ENCODE results near the gene PHLDB2. TPM values are rescaled to one million over a fixed set of nuclear protein-coding genes. Genes with fewer than 3 reads are reported as not detected.

PHLDB2 gene
- polyA plus RNA-seq, 1 donor (not counting 4 experiments of a cell fraction or from before 2014, with no cell fraction given), result 150 TPM

DNA sequence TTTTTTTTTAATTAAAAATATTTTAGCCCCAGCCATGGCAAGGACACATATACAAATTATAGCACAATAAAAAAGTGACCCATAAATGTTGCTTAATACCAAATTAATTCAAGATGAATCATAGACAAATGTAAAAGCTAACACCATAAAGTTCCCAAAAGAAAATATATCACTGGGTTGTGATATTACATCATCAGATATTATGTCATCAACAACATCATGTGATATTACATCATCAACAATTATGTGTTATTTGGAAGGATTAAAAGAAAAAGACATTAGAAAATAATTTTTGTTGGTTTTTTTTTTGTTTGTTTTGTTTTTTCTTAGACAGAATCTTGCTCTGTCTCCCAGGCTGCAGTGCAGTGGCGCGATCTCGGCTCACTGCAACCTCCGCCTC lies 85.3 kb downstream of the PHLDB2 start:
- Histone ChIP-seq H2AFZ (ENCODE audit: control insufficient read depth, low read length) (no peak overlapping the region), H3K27me3 (ENCODE audit: control insufficient read depth, extremely low read depth, insufficient read depth, low read length) (no peaks in the 10 kb centered on the region), H4K20me1 (ENCODE audit: control insufficient read depth, extremely low read depth, insufficient read depth, low read length) (no peaks in the 10 kb centered on the region), H3K4me1 (ENCODE audit: control insufficient read depth, extremely low read depth, insufficient read depth, low read length) (peaks cover 14% of the 10 kb centered on the region), H3K4me2 (ENCODE audit: control insufficient read depth, extremely low read depth, insufficient read depth, low read depth, low read length) (no peak overlapping the region), H3K9me3 (ENCODE audit: control insufficient read depth, low read depth, low read length) (no peaks in the 10 kb centered on the region), H3K9ac (ENCODE audit: control insufficient read depth, extremely low read depth, insufficient read depth, low read length) (no peak overlapping the region), H3K79me2 (ENCODE audit: control insufficient read depth, insufficient read depth, low read length) (no peaks in the 10 kb centered on the region), H3K4me3 (ENCODE audit: control insufficient read depth in 2 of 3, extremely low read depth in 1 of 3, insufficient read depth in 2 of 3, low read depth in 1 of 3, low read length in 3 of 3) (no peak overlapping the region), H3K27ac (ENCODE audit: control insufficient read depth, insufficient read depth, low read length) (peak overlapping the region; percentile 65), H3K9me1 (ENCODE audit: control insufficient read depth, extremely low read depth, insufficient read depth, low read length) (no peaks in the 10 kb centered on the region), H3K36me3 (ENCODE audit: control insufficient read depth in 2 of 2, extremely low read depth in 1 of 2, insufficient read depth in 2 of 2, low read length in 2 of 2) (peaks cover 25 to 34% of the 10 kb centered on the region in 2 experiments)
- no peak for TF ChIP-seq EZH2 (IDR thresholded peaks at IDR 0.05; ENCODE audit: low read length)
- TF ChIP-seq, protein P1, sequence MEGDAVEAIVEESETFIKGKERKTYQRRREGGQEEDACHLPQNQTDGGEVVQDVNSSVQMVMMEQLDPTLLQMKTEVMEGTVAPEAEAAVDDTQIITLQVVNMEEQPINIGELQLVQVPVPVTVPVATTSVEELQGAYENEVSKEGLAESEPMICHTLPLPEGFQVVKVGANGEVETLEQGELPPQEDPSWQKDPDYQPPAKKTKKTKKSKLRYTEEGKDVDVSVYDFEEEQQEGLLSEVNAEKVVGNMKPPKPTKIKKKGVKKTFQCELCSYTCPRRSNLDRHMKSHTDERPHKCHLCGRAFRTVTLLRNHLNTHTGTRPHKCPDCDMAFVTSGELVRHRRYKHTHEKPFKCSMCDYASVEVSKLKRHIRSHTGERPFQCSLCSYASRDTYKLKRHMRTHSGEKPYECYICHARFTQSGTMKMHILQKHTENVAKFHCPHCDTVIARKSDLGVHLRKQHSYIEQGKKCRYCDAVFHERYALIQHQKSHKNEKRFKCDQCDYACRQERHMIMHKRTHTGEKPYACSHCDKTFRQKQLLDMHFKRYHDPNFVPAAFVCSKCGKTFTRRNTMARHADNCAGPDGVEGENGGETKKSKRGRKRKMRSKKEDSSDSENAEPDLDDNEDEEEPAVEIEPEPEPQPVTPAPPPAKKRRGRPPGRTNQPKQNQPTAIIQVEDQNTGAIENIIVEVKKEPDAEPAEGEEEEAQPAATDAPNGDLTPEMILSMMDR (optimal IDR thresholded peaks at IDR 0.05 in 1 of 3, IDR thresholded peaks at IDR 0.05 in 1 of 3, conservative IDR thresholded peaks at IDR 0.05 in 1 of 3; ENCODE audit: extremely low read depth in 1 of 3, insufficient read depth in 2 of 3, low read length in 3 of 3), result no peak
- dilution Hi-C loops (cut with MboI; ENCODE audit: extremely low pct_ligation_motif_present, low sequenced_read_pairs), result no loop called here
- no peak for FAIRE-seq
- DNase-seq (ENCODE audit: low read depth, low spot score), result no peak

DNA sequence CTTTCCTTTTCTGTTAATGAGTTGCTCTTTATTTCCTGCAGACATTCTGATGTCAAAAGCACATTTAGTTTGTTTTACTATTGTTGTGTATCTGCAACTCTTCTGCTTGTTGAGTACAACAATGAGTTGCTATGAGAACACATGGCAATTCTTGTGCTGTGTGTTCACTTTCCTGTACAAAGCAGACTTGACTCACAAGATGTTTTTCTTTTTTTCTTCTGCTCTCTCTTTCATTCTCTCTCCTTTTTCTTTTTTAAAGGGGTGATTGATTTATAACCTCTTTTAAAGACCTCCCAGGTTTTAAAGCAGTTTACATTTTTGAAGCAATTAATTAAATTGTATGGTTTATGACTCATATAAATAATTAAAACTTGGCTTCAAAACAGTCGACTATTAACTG lies 88.2 kb downstream of the PHLDB2 start:
- no peak for DNase-seq (ENCODE audit: low read depth, low spot score)
- Histone ChIP-seq H3K79me2 (ENCODE audit: control insufficient read depth, insufficient read depth, low read length) (no peaks in the 10 kb centered on the region), H3K4me3 (ENCODE audit: control insufficient read depth in 2 of 3, extremely low read depth in 1 of 3, insufficient read depth in 2 of 3, low read depth in 1 of 3, low read length in 3 of 3) (no peak overlapping the region), H3K27ac (ENCODE audit: control insufficient read depth, insufficient read depth, low read length) (no peak overlapping the region), H3K36me3 (ENCODE audit: control insufficient read depth in 2 of 2, extremely low read depth in 1 of 2, insufficient read depth in 2 of 2, low read length in 2 of 2) (peaks cover 16 to 22% of the 10 kb centered on the region in 2 experiments), H3K4me1 (ENCODE audit: control insufficient read depth, extremely low read depth, insufficient read depth, low read length) (peaks cover 14% of the 10 kb centered on the region), H3K9me1 (ENCODE audit: control insufficient read depth, extremely low read depth, insufficient read depth, low read length) (no peaks in the 10 kb centered on the region), H3K27me3 (ENCODE audit: control insufficient read depth, extremely low read depth, insufficient read depth, low read length) (no peaks in the 10 kb centered on the region), H2AFZ (ENCODE audit: control insufficient read depth, low read length) (no peak overlapping the region), H3K9ac (ENCODE audit: control insufficient read depth, extremely low read depth, insufficient read depth, low read length) (no peak overlapping the region), H4K20me1 (ENCODE audit: control insufficient read depth, extremely low read depth, insufficient read depth, low read length) (no peaks in the 10 kb centered on the region), H3K4me2 (ENCODE audit: control insufficient read depth, extremely low read depth, insufficient read depth, low read depth, low read length) (no peak overlapping the region), H3K9me3 (ENCODE audit: control insufficient read depth, low read depth, low read length) (no peaks in the 10 kb centered on the region)
- dilution Hi-C loops (cut with MboI; ENCODE audit: extremely low pct_ligation_motif_present, low sequenced_read_pairs), result no loop called here
- TF ChIP-seq, protein P1 (optimal IDR thresholded peaks at IDR 0.05 in 1 of 3, IDR thresholded peaks at IDR 0.05 in 1 of 3, conservative IDR thresholded peaks at IDR 0.05 in 1 of 3; ENCODE audit: extremely low read depth in 1 of 3, insufficient read depth in 2 of 3, low read length in 3 of 3), result no peak
- no peak for TF ChIP-seq EZH2 (IDR thresholded peaks at IDR 0.05; ENCODE audit: low read length)
- FAIRE-seq, result no peak

All from keratinocyte (primary cell).